Measurements from ENCODE around the gene NLGN1.

GRCh38 chr3:174251681-174252080 lies 854.1 kb downstream of the NLGN1 start:
- TF ChIP-seq CTCF (IDR thresholded peaks at IDR 0.05), result no peak
- TF ChIP-seq POLR2A (IDR thresholded peaks at IDR 0.05), result no peak

Measured in lower leg skin (tissue), 3 donors.